ENCODE data around the gene PAQR5. TPM values are rescaled to one million over a fixed set of nuclear protein-coding genes. Genes with fewer than 3 reads are reported as not detected.

PAQR5 gene
- total RNA-seq, 2 donors from 2014 or later: 36.3 to 71.1 TPM

DNA sequence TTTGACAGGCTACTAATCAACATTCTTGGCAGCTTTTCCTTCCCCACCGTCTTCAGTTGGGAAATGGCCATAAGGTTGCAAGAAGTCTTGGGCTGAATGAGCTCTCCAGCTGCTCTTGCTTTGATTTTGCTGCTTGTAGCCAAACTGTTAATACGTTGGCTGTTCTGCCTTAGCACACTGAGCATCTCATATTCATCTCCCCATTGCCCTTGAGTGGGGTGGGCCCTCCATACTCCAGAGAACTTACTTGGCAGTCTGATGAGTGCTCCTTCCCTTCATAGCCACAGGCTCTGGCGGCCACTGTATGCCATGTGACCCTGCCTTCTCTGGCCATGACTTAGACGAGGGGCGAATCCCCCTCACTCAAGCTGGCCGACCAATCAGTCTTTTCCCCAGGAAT lies 25.8 kb upstream of the PAQR5 start:
- Histone ChIP-seq H3K36me3 (no peaks in the 10 kb centered on the region), H3K4me3 (no peak overlapping the region), H3K4me1 (no peaks in the 10 kb centered on the region), H3K9me3 (no peaks in the 10 kb centered on the region), H3K27ac (no peak overlapping the region), H3K27me3 (no peaks in the 10 kb centered on the region), H3K9ac (ENCODE audit: low read depth in 2 of 2, low read length in 2 of 2) (no peak overlapping the region)
- no peak for DNase-seq
- intact Hi-C loops (cut with DNase I): no loop called here
- TF ChIP-seq, protein P1, sequence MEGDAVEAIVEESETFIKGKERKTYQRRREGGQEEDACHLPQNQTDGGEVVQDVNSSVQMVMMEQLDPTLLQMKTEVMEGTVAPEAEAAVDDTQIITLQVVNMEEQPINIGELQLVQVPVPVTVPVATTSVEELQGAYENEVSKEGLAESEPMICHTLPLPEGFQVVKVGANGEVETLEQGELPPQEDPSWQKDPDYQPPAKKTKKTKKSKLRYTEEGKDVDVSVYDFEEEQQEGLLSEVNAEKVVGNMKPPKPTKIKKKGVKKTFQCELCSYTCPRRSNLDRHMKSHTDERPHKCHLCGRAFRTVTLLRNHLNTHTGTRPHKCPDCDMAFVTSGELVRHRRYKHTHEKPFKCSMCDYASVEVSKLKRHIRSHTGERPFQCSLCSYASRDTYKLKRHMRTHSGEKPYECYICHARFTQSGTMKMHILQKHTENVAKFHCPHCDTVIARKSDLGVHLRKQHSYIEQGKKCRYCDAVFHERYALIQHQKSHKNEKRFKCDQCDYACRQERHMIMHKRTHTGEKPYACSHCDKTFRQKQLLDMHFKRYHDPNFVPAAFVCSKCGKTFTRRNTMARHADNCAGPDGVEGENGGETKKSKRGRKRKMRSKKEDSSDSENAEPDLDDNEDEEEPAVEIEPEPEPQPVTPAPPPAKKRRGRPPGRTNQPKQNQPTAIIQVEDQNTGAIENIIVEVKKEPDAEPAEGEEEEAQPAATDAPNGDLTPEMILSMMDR (IDR thresholded peaks at IDR 0.05): no peak

DNA sequence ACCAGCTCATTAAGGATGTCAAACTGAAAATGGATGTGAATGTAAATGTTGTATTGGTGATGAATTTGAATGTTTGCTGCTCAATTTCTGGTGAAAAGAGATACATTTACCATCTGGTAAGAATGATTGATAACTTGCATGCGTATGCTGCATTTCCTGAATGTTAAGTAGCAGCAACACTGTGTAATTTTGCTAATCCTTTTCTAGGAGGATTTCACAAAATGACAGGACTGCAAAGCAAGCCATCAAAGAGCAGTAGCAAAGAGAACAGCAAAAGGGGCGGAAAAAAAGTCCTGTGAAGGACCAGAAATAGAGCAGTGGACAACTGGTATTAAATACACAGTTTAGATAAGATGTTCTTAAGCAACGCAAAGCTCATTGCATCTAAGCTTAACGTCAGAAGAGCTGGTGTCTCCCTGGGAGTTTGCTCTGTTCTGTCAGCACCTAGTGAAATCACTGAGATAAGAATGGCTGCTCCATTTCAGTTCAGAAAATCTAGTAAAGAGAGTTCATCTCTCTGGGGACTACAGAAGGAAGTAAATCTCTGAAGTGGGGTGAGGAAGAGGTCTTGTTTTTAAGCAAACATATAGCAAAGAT lies 23.5 kb upstream of the PAQR5 start:
- Histone ChIP-seq H3K36me3 (no peaks in the 10 kb centered on the region), H3K4me1 (no peaks in the 10 kb centered on the region), H3K27ac (no peak overlapping the region), H3K9ac (ENCODE audit: low read depth in 2 of 2, low read length in 2 of 2) (no peak overlapping the region), H3K9me3 (no peaks in the 10 kb centered on the region), H3K4me3 (no peak overlapping the region), H3K27me3 (no peaks in the 10 kb centered on the region)
- no peak for DNase-seq
- TF ChIP-seq, protein P1 (IDR thresholded peaks at IDR 0.05): no peak
- intact Hi-C loops (cut with DNase I): no loop called here

DNA sequence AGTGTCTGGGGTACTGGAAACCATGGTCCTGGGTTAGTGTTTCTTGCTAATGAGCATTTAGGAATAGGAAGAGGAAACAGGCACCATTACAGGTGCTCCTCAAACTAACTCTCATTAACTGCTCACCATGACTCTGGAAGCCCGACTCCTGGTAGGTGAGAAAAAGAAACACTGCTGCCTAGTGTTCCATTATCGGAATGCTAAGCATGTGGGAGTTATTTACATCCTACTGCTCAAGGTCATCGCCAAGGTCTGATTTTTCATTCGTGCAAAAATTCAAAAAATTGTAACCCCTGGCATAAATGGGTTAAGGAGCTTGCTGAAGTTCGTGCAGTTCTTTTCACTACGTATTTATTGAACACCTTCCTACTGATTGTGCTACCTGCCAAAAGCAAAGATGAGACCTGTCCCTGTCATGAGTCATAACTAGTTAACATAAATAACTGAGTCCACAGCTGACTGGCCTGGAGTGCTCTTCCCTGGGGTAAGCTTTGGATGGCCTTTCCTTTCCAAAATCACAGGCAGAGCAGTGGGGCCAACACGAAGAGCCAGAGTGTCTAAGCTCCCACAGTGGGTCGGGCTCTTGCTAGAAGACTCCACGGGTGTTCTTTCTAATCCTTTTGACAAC lies 22.7 kb upstream of the PAQR5 start:
- no peak for DNase-seq
- TF ChIP-seq, protein P1 (IDR thresholded peaks at IDR 0.05): no peak
- H3K36me3 ChIP-seq: no peaks in the 10 kb centered on the region
- H3K4me3 ChIP-seq: no peak overlapping the region
- H3K4me1 ChIP-seq: no peaks in the 10 kb centered on the region
- H3K9ac ChIP-seq (ENCODE audit: low read depth in 2 of 2, low read length in 2 of 2): no peak overlapping the region
- intact Hi-C loops (cut with DNase I): no loop called here
- no peaks in the 10 kb centered on the region for H3K27me3 ChIP-seq
- H3K27ac ChIP-seq: no peak overlapping the region
- no peaks in the 10 kb centered on the region for H3K9me3 ChIP-seq

DNA sequence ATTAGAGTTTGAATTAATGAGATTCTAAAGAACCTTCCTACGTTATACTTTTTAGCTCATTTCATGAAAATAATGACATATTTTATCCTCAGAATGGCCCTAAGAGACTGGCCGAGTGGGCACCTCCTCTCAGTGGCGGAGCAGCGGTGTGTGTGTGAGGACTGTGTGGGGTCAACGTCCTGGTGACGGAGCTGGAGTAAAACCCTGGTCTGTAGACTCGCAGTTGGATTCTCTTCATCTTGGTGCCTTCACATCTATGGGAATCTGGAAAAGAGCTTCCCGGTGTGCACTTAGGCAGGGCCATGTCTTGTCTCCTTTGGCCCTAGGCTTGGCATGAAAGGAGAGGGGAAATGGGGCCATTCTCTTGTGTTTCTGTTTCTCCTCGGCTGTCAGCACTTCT lies 21.4 kb upstream of the PAQR5 start:
- Histone ChIP-seq H3K9ac (ENCODE audit: low read depth in 2 of 2, low read length in 2 of 2) (no peak overlapping the region), H3K27me3 (no peaks in the 10 kb centered on the region), H3K9me3 (no peaks in the 10 kb centered on the region), H3K4me3 (no peak overlapping the region), H3K4me1 (no peaks in the 10 kb centered on the region), H3K27ac (no peak overlapping the region), H3K36me3 (no peaks in the 10 kb centered on the region)
- intact Hi-C loops (cut with DNase I): no loop called here
- no peak for DNase-seq
- TF ChIP-seq, protein P1 (IDR thresholded peaks at IDR 0.05): no peak

DNA sequence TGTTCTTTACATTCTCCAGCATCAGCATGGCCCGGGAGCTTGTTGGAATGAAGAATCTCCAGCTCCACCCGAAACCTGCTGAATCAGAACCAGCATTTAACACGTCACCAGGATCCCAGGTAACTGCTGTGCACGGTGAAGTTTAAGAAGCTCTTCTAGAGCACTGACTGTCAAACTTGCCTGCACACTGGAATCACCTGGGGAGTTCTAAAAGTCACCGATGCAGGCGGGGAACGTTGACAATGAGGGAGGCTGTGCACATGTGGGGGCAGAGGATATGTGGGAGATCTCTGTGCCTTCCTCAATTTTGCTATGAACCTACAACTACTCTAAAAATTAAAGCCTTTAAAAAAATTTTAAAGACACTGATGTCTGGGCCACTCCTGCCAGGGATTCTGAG lies 19.1 kb upstream of the PAQR5 start:
- TF ChIP-seq, protein P1 (IDR thresholded peaks at IDR 0.05): no peak
- Histone ChIP-seq H3K36me3 (no peaks in the 10 kb centered on the region), H3K9ac (ENCODE audit: low read depth in 2 of 2, low read length in 2 of 2) (no peak overlapping the region), H3K4me1 (no peaks in the 10 kb centered on the region), H3K27ac (no peak overlapping the region), H3K27me3 (no peaks in the 10 kb centered on the region), H3K9me3 (no peaks in the 10 kb centered on the region), H3K4me3 (no peak overlapping the region)
- DNase-seq: no peak
- intact Hi-C loops (cut with DNase I): no loop called here

Measured in colonic mucosa (tissue), 4 donors.